Stimulated activated CD4-positive, alpha-beta T cell treated with anti-CD3 and anti-CD28 coated beads, Interleukin-12 subunit alpha, Interleukin-12 subunit beta, amount 100 ng/mL, for 48 hours (primary cell): ENCODE measurements around the gene ZNF557.

Source experiments
- DNase-seq, 3 donors: peaks; one replicate each; pipeline ENCODE4 v3.0.0-alpha.2; 2020; ENCODE audit warnings: low read depth in 2 of 3, low spot score in 1 of 3

The ZNF557 gene

GRCh38 chr19:7124782-7125181 is 55.3 kb downstream of the ZNF557 start:
- no peak for DNase-seq

GRCh38 chr19:7125221-7125620 is 55.7 kb downstream of the ZNF557 start:
- no peak for DNase-seq

GRCh38 chr19:7126132-7126531 is 56.6 kb downstream of the ZNF557 start:
- DNase-seq = no peak

GRCh38 chr19:7130043-7130442 is 60.5 kb downstream of the ZNF557 start:
- no peak for DNase-seq

- DNase-seq = no peak
Observed at GRCh38 chr19:7132054-7132453, 62.6 kb downstream of the ZNF557 start.

DNA sequence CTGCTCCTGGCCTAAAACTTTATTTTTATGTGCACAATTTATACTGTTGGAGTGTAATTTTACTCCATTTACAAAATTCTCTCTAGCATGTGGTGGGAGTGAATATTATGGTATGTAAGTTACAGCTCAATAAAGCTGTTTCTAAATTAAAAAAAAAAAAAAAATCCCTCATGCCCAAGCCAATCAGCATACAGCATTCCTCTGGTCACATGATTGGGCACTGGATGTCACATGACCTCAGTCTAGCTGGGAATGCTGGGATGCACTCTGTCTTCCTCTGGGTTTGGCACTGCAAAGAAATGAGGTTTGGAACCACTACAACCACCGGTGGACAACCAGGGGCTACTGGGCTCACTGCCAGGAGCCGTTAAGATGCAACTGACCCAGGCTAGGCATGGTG is 67.6 kb downstream of the ZNF557 start:
- no peak for DNase-seq
